H1 (cell line): ENCODE measurements around the gene RAET1G. TPM values are rescaled to one million over a fixed set of nuclear protein-coding genes. Genes with fewer than 3 reads are reported as not detected.

Experiments used
- ATF2 ChIP-seq: IDR thresholded peaks from 2 replicates; pipeline ENCODE4 v1.6.1; 2012; ENCODE audit warnings: low read length, inconsistent platforms
- BCL11A ChIP-seq, 2 experiments: IDR thresholded peaks; one replicate each; pipeline ENCODE4 v1.6.1; 2011; ENCODE audit warnings: low read depth in 2 of 2, low read length in 2 of 2, mild to moderate bottlenecking in 2 of 2
- CHD1 ChIP-seq: IDR thresholded peaks from 2 replicates; pipeline ENCODE4 v1.6.1; 2012; ENCODE audit warnings: low read depth, low read length, improper control_type of control experiment
- CTBP2 ChIP-seq: IDR thresholded peaks from 2 replicates; pipeline ENCODE4 v1.7.0; 2011; ENCODE audit warnings: borderline replicate concordance, mild to moderate bottlenecking, moderate library complexity, mixed read lengths, low read length; ENCODE audit not compliant: insufficient read depth, insufficient read length
- CTCF ChIP-seq, 3 experiments: IDR thresholded peaks; 1 replicate in 2 of 3; 2 replicates in 1 of 3; pipeline versions ENCODE4 v1.5.1 to v1.6.1; 2011; ENCODE audit warnings: low read length in 3 of 3, mild to moderate bottlenecking in 3 of 3, inconsistent platforms in 2 of 3, low read depth in 1 of 3, moderate library complexity in 1 of 3; ENCODE audit not compliant: insufficient read depth in 1 of 3; ENCODE audit errors: control extremely low read depth in 1 of 3
- EZH2 ChIP-seq: fragments of 200-600 bp; sonication (generic); IDR thresholded peaks from 2 replicates; pipeline ENCODE4 v1.7.1; 2012; ENCODE audit warnings: low read depth, mild to moderate bottlenecking, moderate library complexity, low read length, inconsistent platforms; ENCODE audit not compliant: severe bottlenecking
- HDAC6 ChIP-seq: IDR thresholded peaks from one replicate; pipeline ENCODE4 v1.7.1; 2012; ENCODE audit warnings: low read depth, mild to moderate bottlenecking, inconsistent platforms, low read length, moderate library complexity
- KDM1A ChIP-seq: fragments of 200-600, 300-600 bp; sonication (generic); IDR thresholded peaks from 2 replicates; pipeline ENCODE4 v1.7.1; 2016; ENCODE audit warnings: mild to moderate bottlenecking, low read length, borderline replicate concordance
- MAX ChIP-seq: IDR thresholded peaks from 2 replicates; pipeline ENCODE4 v1.6.1; 2012; ENCODE audit warnings: inconsistent platforms
- NRF1 ChIP-seq: IDR thresholded peaks from 2 replicates; pipeline ENCODE4 v1.6.1; 2011; ENCODE audit warnings: mild to moderate bottlenecking, low read depth, low read length, improper control_type of control experiment
- PHF8 ChIP-seq: fragments of 200-600 bp; sonication (generic); conservative IDR thresholded peaks from 2 replicates; pipeline ENCODE4 v1.7.1; 2012; ENCODE audit warnings: low read depth, mild to moderate bottlenecking, inconsistent platforms, low read length, moderate library complexity
- POLR2A ChIP-seq, 2 experiments: IDR thresholded peaks; 1 replicate in 1 of 2; 2 replicates in 1 of 2; pipeline ENCODE4 v1.6.1; 2011; ENCODE audit warnings: low read depth in 2 of 2, low read length in 2 of 2, mild to moderate bottlenecking in 2 of 2; ENCODE audit errors: control extremely low read depth in 1 of 2
- POLR2AphosphoS5 ChIP-seq: IDR thresholded peaks from 2 replicates; pipeline ENCODE4 v1.6.1; 2011; ENCODE audit warnings: low read depth, low read length
- POU5F1 ChIP-seq: IDR thresholded peaks from 2 replicates; pipeline ENCODE4 v1.6.1; 2011; ENCODE audit warnings: low read depth, mild to moderate bottlenecking, low read length, moderate library complexity
- RBBP5 ChIP-seq: IDR thresholded peaks from 2 replicates; pipeline ENCODE4 v1.7.1; 2012; ENCODE audit warnings: low read depth, mild to moderate bottlenecking, inconsistent platforms, low read length, moderate library complexity, borderline replicate concordance
- SIRT6 ChIP-seq: IDR thresholded peaks from one replicate; pipeline ENCODE4 v1.7.1; 2012; ENCODE audit warnings: low read length, inconsistent platforms
- SRF ChIP-seq: IDR thresholded peaks from 2 replicates; pipeline ENCODE4 v1.6.1; 2011; ENCODE audit warnings: mild to moderate bottlenecking, low read depth, low read length, moderate library complexity
- TAF1 ChIP-seq: IDR thresholded peaks from 2 replicates; pipeline ENCODE4 v1.6.1; 2011; ENCODE audit warnings: mild to moderate bottlenecking, low read depth, low read length
- TAF7 ChIP-seq: optimal IDR thresholded peaks from 2 replicates; pipeline ENCODE3; 2011; ENCODE audit warnings: low read depth, mild to moderate bottlenecking, inconsistent platforms, low read length, moderate library complexity, borderline replicate concordance
- ZNF274 ChIP-seq: IDR thresholded peaks from 2 replicates; pipeline ENCODE4 v1.7.0; 2012; ENCODE audit warnings: low read length, borderline replicate concordance; ENCODE audit errors: extremely low read depth
- polyA plus RNA-seq, 7 experiments: library from polyadenylated mRNA; depleted of rRNA in 3 of 7; stranded (reverse) in 5 of 7; unstranded in 2 of 7; fragments of >200 nt in 5 of 7; fragments of 200-250 nt in 2 of 7; gene quantifications; 1 replicate in 5 of 7; 2 replicates in 1 of 7; 4 replicates in 1 of 7; pipeline versions ENCODE4 v1.2.1 to v1.2.3, GENCODE V29; 2011 to 2013; ENCODE audit warnings: missing spikeins in 2 of 7, mixed read lengths in 2 of 7
- total RNA-seq: library from RNA; stranded (reverse); fragmentation: NEBNext Ultra II Directional; extraction: Animal tissue kit (Norgen Biotek cat#: 25700); gene quantifications from 2 replicates; pipeline ENCODE4 v1.2.1, GENCODE V29; 2021

Gene RAET1G
- total and polyA plus RNA-seq, 2 of the 8 experiments (the other 6 are each of a cell fraction or from before 2014, with no cell fraction given): 0.08 TPM; not detected in 1

GRCh38 chr6:149963462-149964307, 40.8 kb upstream of the RAET1G start, which contains the start of gene ULBP1 (continued):
- TF ChIP-seq RBBP5: peak; percentile 33; the same call in 1 of the 2 replicates
- peak; percentile 28 for TF ChIP-seq TAF1
- TF ChIP-seq NRF1: no peak
- TF ChIP-seq POLR2A (IDR thresholded peaks at IDR 0.05; ENCODE audit: control extremely low read depth in 1 of 2, low read depth in 2 of 2, low read length in 2 of 2): peak in 1 of 2 experiments; percentile 78; a peak in 1 of 3 replicates
- no peak for TF ChIP-seq KDM1A
- TF ChIP-seq TAF7: no peak
- no peak for TF ChIP-seq POU5F1
- TF ChIP-seq ZNF274: no peak
- peak; percentile 69 for TF ChIP-seq POLR2AphosphoS5
- TF ChIP-seq SRF: no peak
- TF ChIP-seq ATF2: no peak
- TF ChIP-seq BCL11A (IDR thresholded peaks at IDR 0.05; ENCODE audit: low read depth in 2 of 2, low read length in 2 of 2): no peak
- TF ChIP-seq CTBP2: peak; percentile 81
- peak; percentile 83 for TF ChIP-seq MAX
- TF ChIP-seq EZH2: no peak
- TF ChIP-seq PHF8: peak; percentile 64
- TF ChIP-seq CHD1: no peak
- no peak for TF ChIP-seq CTCF (IDR thresholded peaks at IDR 0.05; ENCODE audit: control extremely low read depth in 1 of 3, insufficient read depth in 1 of 3, low read depth in 1 of 3, low read length in 3 of 3)
- no peak for TF ChIP-seq SIRT6
- TF ChIP-seq HDAC6: no peak
